HG03045 (cell line): ENCODE measurements around the gene SSC5D.
"Not testable (repeated sequence)": the region's sequence is repeated elsewhere in the genome, so short reads cannot be mapped to it uniquely, and the experiment has no call there.

Source experiments
- ATAC-seq: cut with Tn5 transposase; IDR thresholded peaks from one replicate; pipeline ENCODE4 v1.9.1; 2021; ENCODE audit warnings: mild to moderate bottlenecking, moderate library complexity; ENCODE audit not compliant: unreplicated experiment

SSC5D gene

GRCh38 chr19:55502197-55502952 is 14.1 kb downstream of the SSC5D start:
- ATAC-seq, result no peak

DNA sequence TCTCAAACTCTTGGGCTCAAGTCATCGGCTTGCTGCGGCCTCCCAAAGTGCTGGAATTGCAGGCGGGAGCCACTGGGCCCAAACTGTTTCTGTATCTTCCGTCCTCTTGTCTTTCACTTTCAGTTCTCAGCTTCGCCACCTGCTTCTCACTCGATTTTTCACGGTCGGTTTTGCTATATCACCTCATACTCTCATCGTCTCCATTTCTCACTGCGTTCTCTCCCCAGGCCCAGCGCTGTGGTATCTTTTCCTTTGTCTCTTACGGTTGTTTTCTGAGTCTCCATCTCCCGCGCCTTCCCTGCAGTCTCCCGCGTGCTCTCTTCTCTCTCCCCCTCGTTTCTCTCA is 14.9 kb downstream of the SSC5D start:
- no peak for ATAC-seq

- peak; percentile 91 for ATAC-seq
Observed at GRCh38 chr19:55503502-55504251, 15.4 kb downstream of the SSC5D start.

GRCh38 chr19:55504252-55504603 is 16.0 kb downstream of the SSC5D start:
- no peak for ATAC-seq

- no peak for ATAC-seq
Observed at GRCh38 chr19:55504981-55505380, 16.7 kb downstream of the SSC5D start.

DNA sequence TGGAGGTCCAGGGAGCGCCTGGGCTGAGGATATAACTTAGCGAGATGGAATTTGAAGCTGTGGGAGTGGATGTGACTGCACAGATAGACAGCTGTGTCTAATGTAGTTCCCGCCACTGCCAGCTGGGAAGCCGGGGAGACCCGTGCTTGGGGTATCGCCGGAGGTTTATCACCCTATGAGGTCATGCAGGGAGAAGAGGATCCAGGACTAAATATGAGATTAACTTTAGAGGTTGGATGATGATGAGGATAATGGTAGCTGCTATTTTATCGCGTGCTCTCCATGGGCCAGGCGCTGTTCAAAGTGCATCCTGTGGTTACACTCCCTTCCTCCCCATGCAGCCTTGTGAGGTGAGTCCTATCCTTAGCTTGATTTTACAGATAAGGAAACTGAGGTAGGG is 19.9 kb downstream of the SSC5D start:
- no peak for ATAC-seq

DNA sequence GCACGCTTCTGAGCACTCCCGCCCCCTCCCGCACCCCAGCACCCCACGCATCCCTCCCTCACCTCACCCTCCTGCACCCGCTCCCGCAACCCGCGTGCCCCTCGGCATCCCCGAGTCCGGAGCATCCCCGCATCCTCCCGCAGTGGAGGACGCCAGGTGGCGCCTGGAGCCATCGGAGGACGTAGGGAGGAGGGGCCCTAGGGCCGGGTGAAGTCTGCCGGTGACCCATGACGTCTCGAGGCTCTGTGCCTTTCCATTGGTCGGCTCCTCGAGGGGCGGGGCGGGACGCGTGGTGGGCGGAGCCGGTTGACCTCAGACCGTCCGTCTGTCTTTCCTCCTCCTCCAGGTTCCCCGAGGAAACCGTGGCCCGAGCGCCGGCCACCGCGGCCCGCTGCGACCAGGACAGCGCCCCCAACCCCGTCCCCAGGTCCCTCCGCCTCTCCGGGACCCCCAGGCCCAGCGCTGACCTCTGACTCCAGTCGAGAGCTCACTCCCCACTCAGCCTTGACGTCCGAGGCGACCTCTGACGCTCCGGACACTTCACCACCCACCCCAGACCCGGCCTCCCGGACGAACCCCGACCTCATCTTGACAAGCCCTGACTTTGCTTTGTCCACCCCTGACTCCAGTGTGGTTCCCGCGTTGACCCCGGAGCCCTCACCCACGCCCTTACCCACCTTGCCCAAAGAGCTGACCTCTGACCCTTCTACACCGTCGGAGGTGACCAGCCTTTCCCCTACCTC is 28.8 kb downstream of the SSC5D start:
- ATAC-seq, result peak; percentile 95

DNA sequence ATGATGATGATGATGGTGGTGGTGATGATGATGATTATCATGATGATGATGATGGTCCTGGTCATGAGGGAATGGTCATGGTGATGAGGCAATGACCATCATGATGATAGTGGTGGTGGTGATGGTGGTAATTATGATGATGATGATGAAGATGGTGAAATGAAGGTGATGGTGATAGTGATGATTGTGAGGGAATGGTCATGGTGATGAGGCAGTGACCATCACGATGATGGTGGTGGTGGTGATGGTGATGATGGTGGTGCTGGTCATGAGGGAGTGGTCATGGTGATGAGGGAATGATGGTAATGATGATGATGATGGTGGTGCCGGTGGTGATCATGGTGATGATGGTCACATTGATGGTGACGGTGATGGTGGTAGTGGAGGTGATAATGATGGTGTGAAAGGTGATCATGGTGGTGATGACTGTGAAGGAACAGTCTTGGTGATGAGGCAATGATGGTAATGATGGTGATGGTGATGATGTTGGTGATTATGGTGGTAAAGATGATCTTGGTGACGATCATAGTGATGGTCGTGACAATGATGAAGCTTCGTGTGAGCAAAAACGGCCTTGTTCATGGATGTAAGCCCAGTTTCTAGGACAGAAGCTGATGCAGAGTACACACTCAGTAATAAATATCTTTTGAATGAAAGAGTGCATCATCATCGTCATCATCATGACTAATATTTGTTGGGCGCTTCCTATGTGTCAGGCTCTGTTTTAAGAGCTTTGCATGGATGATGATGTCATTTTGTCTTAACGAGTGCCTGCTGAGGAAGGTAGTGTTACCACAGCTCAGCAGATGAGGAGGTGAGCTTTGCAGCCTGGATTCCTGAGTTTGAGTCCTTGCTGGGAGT is 31.4 kb downstream of the SSC5D start:
- ATAC-seq, result no peak

DNA sequence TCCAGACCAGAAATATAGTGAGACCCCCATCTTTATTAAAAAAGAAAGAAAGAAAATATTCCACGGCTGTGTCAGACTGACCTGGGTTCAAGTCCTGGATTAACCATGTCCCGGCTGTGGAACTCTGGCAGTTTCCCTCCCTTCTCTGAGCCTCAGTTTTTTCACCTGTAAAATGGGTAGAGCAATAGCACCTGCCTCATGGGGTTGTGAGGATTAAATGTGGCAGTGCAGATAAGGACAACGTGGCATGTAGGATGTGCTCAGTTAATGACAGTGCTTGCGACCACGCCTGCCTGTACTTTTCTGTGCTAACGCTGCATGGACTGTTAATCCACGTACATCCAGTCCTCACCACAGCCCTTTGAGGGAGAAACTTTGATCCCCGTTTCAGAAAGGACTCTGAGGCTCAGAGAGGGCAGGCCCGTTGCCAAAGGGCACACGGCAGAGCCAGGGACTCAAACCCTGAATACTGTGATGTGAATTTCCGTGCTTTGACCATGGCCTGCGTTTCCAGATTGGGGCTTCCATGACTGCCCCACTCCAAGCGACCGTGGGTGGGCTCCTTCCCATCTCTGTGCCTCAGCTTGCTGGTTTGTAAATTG is 32.6 kb downstream of the SSC5D start:
- no peak for ATAC-seq

- no peak for ATAC-seq
Observed at GRCh38 chr19:55525289-55526101, 37.3 kb downstream of the SSC5D start.

DNA sequence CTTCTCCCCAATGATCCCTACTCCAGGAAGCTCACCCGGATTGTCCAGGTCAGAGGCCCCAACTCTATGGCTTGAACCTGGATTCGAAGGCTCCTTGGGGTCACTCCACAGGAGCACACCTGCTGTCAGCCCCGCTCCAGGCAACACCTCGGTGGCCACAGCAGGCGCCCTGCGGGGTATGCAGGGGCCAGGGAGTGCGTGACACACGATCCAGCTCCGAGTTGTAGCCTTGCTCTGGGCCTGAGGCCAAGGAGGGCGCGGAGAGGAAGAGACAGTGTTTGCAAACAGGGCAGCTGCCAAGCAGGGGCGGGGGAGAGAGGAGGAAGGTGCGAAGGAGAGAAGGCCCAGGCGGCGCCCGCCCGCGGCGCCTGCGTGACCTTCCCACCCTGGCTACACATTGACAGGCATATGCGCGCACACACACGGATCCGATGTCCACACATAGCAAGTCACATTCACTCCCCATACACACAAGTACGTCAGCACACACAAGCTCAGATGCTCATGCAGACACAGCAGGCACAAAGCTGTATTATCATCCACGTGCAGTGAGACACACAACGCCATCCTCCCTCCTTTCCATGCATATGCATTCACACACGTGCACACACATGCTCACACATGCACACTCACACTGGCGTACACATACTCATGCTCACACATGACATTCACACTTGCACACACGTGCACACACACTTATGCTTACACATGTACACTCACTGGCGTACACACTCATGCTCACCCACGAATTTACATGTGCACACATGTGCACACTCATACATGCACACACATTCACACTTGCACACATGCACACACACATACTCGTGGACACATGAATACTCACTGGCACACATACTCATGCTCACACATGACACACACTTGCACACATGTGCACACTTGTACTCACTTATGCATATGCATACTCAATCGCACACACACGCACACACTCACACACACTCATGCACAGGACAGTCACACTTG is 38.3 kb downstream of the SSC5D start:
- no peak for ATAC-seq

DNA sequence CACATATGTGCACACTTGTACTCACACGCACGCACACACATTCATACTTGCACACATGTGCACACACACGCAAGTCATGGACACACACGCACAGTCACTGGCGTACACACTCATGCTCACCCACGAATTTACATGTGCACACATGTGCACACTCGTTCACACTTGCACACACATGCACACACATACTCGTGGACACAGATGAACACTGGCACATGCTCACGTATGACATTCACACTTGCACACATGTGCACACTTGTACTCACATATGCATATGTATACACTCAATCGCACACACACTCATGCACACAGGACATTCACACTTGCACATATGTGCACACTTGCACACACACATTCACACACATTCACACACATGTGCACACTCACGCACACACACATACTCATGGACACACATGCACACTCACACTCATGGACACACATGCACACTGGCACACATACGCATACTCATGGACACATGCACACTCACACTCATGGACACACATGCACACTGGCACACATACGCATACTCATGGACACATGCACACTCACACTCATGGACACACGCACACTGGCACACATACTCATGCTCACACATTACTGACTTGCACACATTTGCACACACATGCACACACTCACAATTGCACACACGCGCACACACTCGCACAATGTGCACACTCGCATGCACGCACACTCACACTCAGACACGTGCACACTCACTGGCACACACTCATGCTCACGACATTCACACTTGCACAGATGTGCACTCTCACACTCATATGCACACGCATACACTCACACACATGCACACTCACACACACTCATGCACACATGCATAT is 39.2 kb downstream of the SSC5D start:
- no peak for ATAC-seq

- ATAC-seq, result no peak
Observed at GRCh38 chr19:55528030-55528803, 40.0 kb downstream of the SSC5D start.

DNA sequence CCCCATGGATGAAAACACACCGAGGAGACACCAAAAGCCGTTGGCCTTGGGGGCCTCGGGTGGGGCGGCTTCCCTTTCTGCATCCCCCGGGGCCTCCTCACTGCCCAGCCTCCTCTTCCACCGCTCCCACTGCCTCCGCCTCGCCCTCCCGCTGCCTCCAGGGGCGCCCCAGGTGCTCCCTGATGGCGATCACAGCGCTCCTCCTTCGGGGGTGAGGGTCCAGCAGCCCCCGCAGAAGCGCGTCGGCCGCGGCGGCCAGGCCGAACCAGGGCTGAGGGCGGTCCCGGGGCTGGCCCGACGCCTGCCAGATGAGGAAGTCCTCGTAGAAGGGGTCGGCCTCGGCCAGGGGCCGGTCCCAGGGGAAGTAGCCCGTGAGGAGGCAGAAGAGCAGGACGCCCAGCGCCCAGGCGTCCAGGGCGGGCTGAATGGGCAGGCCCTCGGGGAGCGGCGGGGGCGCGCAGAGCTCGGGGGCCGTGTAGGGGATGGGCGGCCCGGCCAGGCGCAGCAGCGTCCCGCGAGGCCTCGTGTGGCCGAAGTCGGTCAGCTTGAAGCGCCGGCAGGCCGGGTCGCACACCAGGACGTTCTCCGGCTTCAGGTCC is 41.5 kb downstream of the SSC5D start:
- no peak for ATAC-seq

DNA sequence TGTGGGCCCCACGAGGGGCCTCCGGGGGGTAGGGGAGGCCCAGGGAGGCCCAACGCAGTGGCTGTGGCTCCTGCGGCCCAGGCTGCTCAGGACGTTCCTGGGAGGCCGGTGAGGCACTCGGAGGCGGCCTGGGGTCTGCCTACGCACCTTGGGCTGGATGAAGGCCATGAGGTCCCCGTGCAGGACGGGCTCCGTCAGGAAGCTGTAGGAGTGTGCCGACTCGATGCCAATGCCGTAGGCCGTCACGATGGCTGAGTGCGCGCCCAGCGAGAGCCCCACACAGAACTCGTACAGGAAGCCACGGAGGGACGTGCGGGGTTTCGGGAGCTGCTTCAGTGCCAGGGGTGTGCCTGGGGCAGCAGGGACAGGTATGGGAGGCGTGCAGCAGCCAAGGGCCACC is 42.8 kb downstream of the SSC5D start:
- no peak for ATAC-seq

DNA sequence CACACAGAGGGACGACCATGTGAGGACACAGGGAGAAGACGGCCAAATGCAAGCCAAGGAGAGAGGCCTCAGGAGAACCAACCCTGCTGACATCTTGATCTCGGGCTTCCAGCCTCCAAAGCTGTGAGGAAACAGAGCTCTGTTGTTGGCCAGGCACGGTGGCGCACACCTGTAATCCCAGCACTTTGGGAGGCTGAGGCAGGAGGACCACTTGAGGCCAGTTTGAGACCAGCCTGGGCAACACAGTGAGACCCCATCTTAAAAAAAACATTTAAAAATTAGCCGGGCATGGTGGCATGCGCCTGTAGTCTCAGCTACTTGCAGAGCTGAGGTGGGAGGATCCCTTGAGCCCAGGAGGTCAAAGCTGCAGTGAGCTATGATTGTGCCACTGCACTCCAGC is 46.0 kb downstream of the SSC5D start:
- not testable (repeated sequence) for ATAC-seq
